MM.1S (cell line): ENCODE measurements around the gene RASGEF1B.

Source experiments
- DNase-seq: peaks from one replicate; pipeline ENCODE4 v3.0.0-alpha.2; 2015
- H2AFZ ChIP-seq: fragments of 300-600 bp; sonication (generic); 2 replicates; pipeline ENCODE4 v1.6.0; 2016; ENCODE audit warnings: antibody characterized with exemption, low read length
- H3F3A ChIP-seq: fragments of 300-600 bp; sonication (generic); 2 replicates; pipeline ENCODE4 v1.6.1; 2016; ENCODE audit warnings: mild to moderate bottlenecking, antibody characterized with exemption, low read length, moderate library complexity, mixed read lengths; ENCODE audit not compliant: insufficient read depth
- H3K27ac ChIP-seq: fragments of 300-600 bp; sonication (generic); 2 replicates; pipeline ENCODE4 v1.5.1; 2016; ENCODE audit warnings: mild to moderate bottlenecking, low read length
- H3K27me3 ChIP-seq: fragments of 300-600 bp; sonication (generic); replicated peaks from 2 replicates; pipeline ENCODE4 v1.6.0; 2016; ENCODE audit warnings: low read length; ENCODE audit not compliant: insufficient read depth
- H3K36me3 ChIP-seq: fragments of 300-600 bp; sonication (generic); replicated peaks from 2 replicates; pipeline ENCODE4 v1.6.1; 2016; ENCODE audit warnings: mild to moderate bottlenecking, low read length, mixed read lengths; ENCODE audit not compliant: insufficient read depth
- H3K4me1 ChIP-seq: fragments of 300-600 bp; sonication (generic); 2 replicates; pipeline ENCODE4 v1.6.1; 2016; ENCODE audit warnings: low read length, mixed read lengths
- H3K4me2 ChIP-seq: fragments of 300-600 bp; sonication (generic); 2 replicates; pipeline ENCODE4 v1.6.0; 2016; ENCODE audit warnings: low read depth, low read length
- H3K4me3 ChIP-seq: fragments of 300-600 bp; sonication (generic); 2 replicates; pipeline ENCODE4 v1.5.1; 2016; ENCODE audit warnings: low read length, mixed read lengths
- H3K79me2 ChIP-seq: fragments of 300-600 bp; sonication (generic); 2 replicates; pipeline ENCODE4 v1.6.1; 2016; ENCODE audit warnings: mixed run types, low read length, mixed read lengths
- H3K9ac ChIP-seq: fragments of 300-600 bp; sonication (generic); 2 replicates; pipeline ENCODE4 v1.6.1; 2016; ENCODE audit warnings: low read length, mixed read lengths
- H3K9me2 ChIP-seq: fragments of 300-600 bp; sonication (generic); replicated peaks from 2 replicates; pipeline ENCODE4 v1.6.1; 2016; ENCODE audit warnings: mild to moderate bottlenecking, low read length, mixed read lengths; ENCODE audit not compliant: insufficient read depth
- H3K9me3 ChIP-seq: fragments of 300-600 bp; sonication (generic); replicated peaks from 2 replicates; pipeline ENCODE4 v1.6.1; 2016; ENCODE audit warnings: mild to moderate bottlenecking, low read length, mixed read lengths; ENCODE audit not compliant: insufficient read depth
- H4K20me1 ChIP-seq: fragments of 300-600 bp; sonication (generic); 2 replicates; pipeline ENCODE4 v1.6.1; 2016; ENCODE audit warnings: mild to moderate bottlenecking, low read length, moderate library complexity, mixed read lengths; ENCODE audit not compliant: insufficient read depth
- CTCF ChIP-seq: fragments of 300-600 bp; sonication (generic); IDR thresholded peaks from 2 replicates; pipeline ENCODE4 v1.5.1; 2016; ENCODE audit warnings: antibody characterized with exemption, low read length, mixed read lengths
- EZH2 ChIP-seq: fragments of 300-600 bp; sonication (generic); optimal IDR thresholded peaks from 2 replicates; pipeline ENCODE3; 2017; ENCODE audit warnings: low read depth, mild to moderate bottlenecking, antibody characterized with exemption, low read length, mixed read lengths
- EZH2phosphoT487 ChIP-seq: fragments of 300-600 bp; sonication (generic); IDR thresholded peaks from 2 replicates; pipeline ENCODE4 v1.6.1; 2018; ENCODE audit warnings: antibody characterized with exemption, low read length

RASGEF1B gene

GRCh38 chr4:81498551-81499099 is 26.9 kb upstream of the RASGEF1B start:
- Histone ChIP-seq H3K9ac (no peak overlapping the region), H3K27me3 (no peaks in the 10 kb centered on the region), H3K27ac (no peak overlapping the region), H3F3A (0 out of 2 replicates have a peak, but pooled peaks cover 4% of the 10 kb centered on the region), H3K4me2 (no peak overlapping the region), H4K20me1 (no peaks in the 10 kb centered on the region), H3K4me1 (peaks cover 14% of the 10 kb centered on the region), H3K4me3 (no peak overlapping the region), H3K9me3 (no peaks in the 10 kb centered on the region), H3K79me2 (no peaks in the 10 kb centered on the region), H3K36me3 (no peaks in the 10 kb centered on the region), H2AFZ (no peak overlapping the region), H3K9me2 (no peaks in the 10 kb centered on the region)
- no peak for TF ChIP-seq EZH2phosphoT487
- no peak for TF ChIP-seq CTCF
- TF ChIP-seq EZH2, result no peak
- no peak for DNase-seq

GRCh38 chr4:81498046-81498445 is 26.3 kb upstream of the RASGEF1B start:
- no peak overlapping the region for H3K27ac ChIP-seq
- H3K27me3 ChIP-seq, result no peaks in the 10 kb centered on the region
- H3K9me3 ChIP-seq, result no peaks in the 10 kb centered on the region
- TF ChIP-seq EZH2phosphoT487 (no peak), CTCF (no peak), EZH2 (no peak)
- no peak overlapping the region for H3K4me3 ChIP-seq
- no peaks in the 10 kb centered on the region for H4K20me1 ChIP-seq
- H3K4me1 ChIP-seq, result peaks cover 18% of the 10 kb centered on the region
- no peak overlapping the region for H3K4me2 ChIP-seq
- DNase-seq, result no peak
- H3F3A ChIP-seq, result peaks cover 10% of the 10 kb centered on the region; the same call in 1 of the 2 replicates
- H3K9me2 ChIP-seq, result no peaks in the 10 kb centered on the region
- no peaks in the 10 kb centered on the region for H3K79me2 ChIP-seq
- no peak overlapping the region for H3K9ac ChIP-seq
- no peak overlapping the region for H2AFZ ChIP-seq
- no peaks in the 10 kb centered on the region for H3K36me3 ChIP-seq

- no peaks in the 10 kb centered on the region for H3K79me2 ChIP-seq
- peaks cover 26% of the 10 kb centered on the region for H3F3A ChIP-seq
- TF ChIP-seq CTCF (no peak), EZH2 (no peak), EZH2phosphoT487 (no peak)
- H3K27me3 ChIP-seq, result no peaks in the 10 kb centered on the region
- no peak overlapping the region for H2AFZ ChIP-seq
- no peaks in the 10 kb centered on the region for H4K20me1 ChIP-seq
- no peaks in the 10 kb centered on the region for H3K9me2 ChIP-seq
- peaks cover 33% of the 10 kb centered on the region for H3K4me1 ChIP-seq
- H3K27ac ChIP-seq, result no peak overlapping the region
- H3K4me3 ChIP-seq, result no peak overlapping the region
- no peak for DNase-seq
- no peak overlapping the region for H3K4me2 ChIP-seq
- H3K9ac ChIP-seq, result no peak overlapping the region
- no peaks in the 10 kb centered on the region for H3K9me3 ChIP-seq
- H3K36me3 ChIP-seq, result no peaks in the 10 kb centered on the region
Observed at GRCh38 chr4:81495345-81495744, 23.6 kb upstream of the RASGEF1B start.
